Stomach (tissue), 19 donors: Measurements from ENCODE around the gene LRFN4. TPM values are rescaled to one million over a fixed set of nuclear protein-coding genes. Genes with fewer than 3 reads are reported as not detected.

Experiments
- DNase-seq, 2 donors: peaks; one replicate each; pipeline versions ENCODE4 v3.0.0 to v3.0.0-alpha.2; 2013 to 2019
- H3K27ac ChIP-seq, 5 donors: fragments of 200-600 bp in 4 of 5; sonication (generic) in 4 of 5; one replicate each; pipeline ENCODE4 v1.5.1; 2013 to 2019; ENCODE audit warnings: mild to moderate bottlenecking in 1 of 5, moderate library complexity in 1 of 5
- H3K27me3 ChIP-seq, 3 donors: fragments of 200-600 bp; sonication (generic); one replicate each; pipeline ENCODE4 v1.5.1; 2017 to 2019; ENCODE audit warnings: mixed run types in 1 of 3
- H3K36me3 ChIP-seq, 4 donors: fragments of 200-600 bp; sonication (generic); 1 replicate in 3 of 4; 2 replicates in 1 of 4; pipeline ENCODE4 v1.5.1; 2016 to 2019
- H3K4me1 ChIP-seq, 4 donors: fragments of 200-600 bp; sonication (generic); one replicate each; pipeline ENCODE4 v1.5.1; 2016 to 2019
- H3K4me3 ChIP-seq, 4 donors: fragments of 200-600 bp; sonication (generic) in 3 of 4; one replicate each; pipeline ENCODE4 v1.5.1; 2016 to 2019; ENCODE audit warnings: mild to moderate bottlenecking in 1 of 4
- H3K9me3 ChIP-seq, 4 donors: fragments of 200-600 bp; sonication (generic); one replicate each; pipeline ENCODE4 v1.5.1; 2016 to 2019
- EP300 ChIP-seq: sonication (generic); formaldehyde crosslinking; IDR thresholded peaks from one replicate; pipeline ENCODE4 v1.6.1; 2017; ENCODE audit warnings: antibody characterized with exemption
- POLR2A ChIP-seq, 4 donors: fragments of 450-650 bp; IDR thresholded peaks; one replicate each; pipeline ENCODE4 v1.6.1; 2016; ENCODE audit warnings: antibody characterized with exemption in 4 of 4, control low read depth in 2 of 4, mild to moderate bottlenecking in 1 of 4, moderate library complexity in 1 of 4
- POLR2AphosphoS5 ChIP-seq, 3 donors: sonication (generic); formaldehyde crosslinking; IDR thresholded peaks; one replicate each; pipeline ENCODE4 v1.6.1; 2016; ENCODE audit warnings: antibody characterized with exemption in 3 of 3
- WGBS, 5 donors: extraction: QIAGEN DNeasy Blood & Tissue Kit in 3 of 5; methylation state at CpG; one replicate each; pipeline versions ENCODE4 v1.1.5 to v1.1.7; 2013 to 2018; 5-methylcytosine and 5-hydroxymethylcytosine counted together
- intact Hi-C: fragments of 100-400 bp; cut with DNase I; formaldehyde crosslinking; loops from one replicate; pipeline ENCODE4 v1.15.1; 2023; ENCODE audit warnings: low total_unique reads
- long read RNA-seq, 10 donors: transcript quantifications; one replicate each; lab custom pipeline, GENCODE V29; 2026
- polyA plus RNA-seq, 3 donors: library from polyadenylated mRNA; stranded (reverse); fragments of 200-250 nt; gene quantifications; one replicate each; pipeline ENCODE4 v1.2.3, GENCODE V29; 2013
- total RNA-seq, 5 donors: library from RNA; depleted of rRNA; stranded (reverse); fragments of >200 nt; gene quantifications; one replicate each; pipeline versions ENCODE4 v1.1.0 to v1.2.3, GENCODE V29; 2014 to 2016
- TF ChIP-seq, protein P1 (sequence below), 7 experiments: fragments of 450-650 bp in 4 of 7; fragments of 200-600 bp in 3 of 7; sonication (generic) in 3 of 7; IDR thresholded peaks; one replicate each; pipeline ENCODE4 v1.5.1; 2016 to 2019; ENCODE audit warnings: antibody characterized with exemption in 7 of 7, control low read depth in 2 of 7, mild to moderate bottlenecking in 1 of 7
- donor health status: healthy with polysubstance abuse.
- donor health status: Bipolar disorder and iron deficiency.
- donor health status: healthy.

LRFN4 gene
- total RNA-seq = 10 to 100 TPM in 4 of 5 donors, 1 to 10 TPM in 1; 7.3 to 37.9 (median 19.2) TPM
- 10 to 100 TPM in 1 of 3 donors, 1 to 10 TPM in 2; 2.1 to 12.7 (median 7.9) TPM for polyA plus RNA-seq
- long read RNA-seq, donor 1, partial matches to known transcripts = 0 of 2 reads
- long read RNA-seq, donor 1, other reads (novel, unspliced or antisense) = 0 of 2 reads
- long read RNA-seq, donor 2, partial matches to known transcripts = 0 of 1 reads
- long read RNA-seq, donor 2, other reads (novel, unspliced or antisense) = 0 of 1 reads
- long read RNA-seq, donor 3, partial matches to known transcripts = 0 of 1 reads
- long read RNA-seq, donor 3, other reads (novel, unspliced or antisense) = 0 of 1 reads
- long read RNA-seq, donor 4 = 0 reads
- long read RNA-seq, donor 5, transcript LRFN4-201 (2 exons, 2,431 nt) = major isoform, 5 of 5 reads
- long read RNA-seq, donor 5, partial matches to known transcripts = 0 of 5 reads
- long read RNA-seq, donor 5, other reads (novel, unspliced or antisense) = 0 of 5 reads
- long read RNA-seq, donor 6, transcript LRFN4-201 (2 exons, 2,431 nt) = major isoform, 11 of 18 reads
- long read RNA-seq, donor 6, partial matches to known transcripts = 7 of 18 reads
- long read RNA-seq, donor 6, other reads (novel, unspliced or antisense) = 0 of 18 reads
- long read RNA-seq, donor 7, partial matches to known transcripts = 0 of 2 reads
- long read RNA-seq, donor 7, other reads (novel, unspliced or antisense) = 0 of 2 reads
- long read RNA-seq, donor 8, transcript LRFN4-201 (2 exons, 2,431 nt) = major isoform, 5 of 5 reads
- long read RNA-seq, donor 8, partial matches to known transcripts = 0 of 5 reads
- long read RNA-seq, donor 8, other reads (novel, unspliced or antisense) = 0 of 5 reads
- long read RNA-seq, donor 9, transcript LRFN4-201 (2 exons, 2,431 nt) = major isoform, 6 of 6 reads
- long read RNA-seq, donor 9, partial matches to known transcripts = 0 of 6 reads
- long read RNA-seq, donor 9, other reads (novel, unspliced or antisense) = 0 of 6 reads
- long read RNA-seq, donor 10, partial matches to known transcripts = 0 of 1 reads
- long read RNA-seq, donor 10, other reads (novel, unspliced or antisense) = 0 of 1 reads

DNA sequence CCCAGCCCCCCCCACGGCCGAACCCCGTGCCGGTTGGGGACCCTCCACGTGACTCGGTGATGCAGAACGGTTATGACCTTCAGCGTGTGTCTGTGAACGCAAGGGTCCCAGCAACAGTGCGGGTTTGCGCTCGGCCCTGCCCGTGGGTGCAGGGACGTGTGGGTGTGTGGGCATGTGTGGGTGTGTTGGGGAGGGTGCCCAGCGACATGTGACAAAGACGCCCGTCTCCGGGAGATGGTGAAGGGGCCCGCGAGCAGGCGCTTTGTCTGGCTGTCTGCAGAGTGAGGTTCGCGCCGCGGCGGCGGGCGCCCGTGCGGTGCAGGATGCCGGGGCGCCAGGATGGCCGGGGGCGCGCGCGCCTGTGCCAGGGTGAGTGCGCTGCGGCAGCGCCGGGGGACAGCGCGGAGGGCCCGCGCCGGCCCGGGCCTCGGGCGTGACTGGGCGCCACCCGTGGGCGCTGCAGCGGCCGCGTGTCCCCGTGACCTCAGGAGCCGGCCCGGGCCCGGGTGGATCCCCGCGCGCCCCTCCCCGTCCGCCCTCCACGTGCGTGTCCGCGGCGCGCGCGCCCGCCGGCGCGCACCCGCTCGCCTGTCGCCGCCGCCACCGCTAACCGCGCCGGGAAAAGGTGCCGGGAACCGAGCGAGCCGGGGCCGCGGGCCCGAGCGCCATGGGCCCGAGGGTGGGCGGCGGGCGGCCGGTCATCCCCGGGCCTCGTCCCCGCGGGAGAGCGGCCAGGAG lies at the start of gene LRFN4:
LRFN4 (plus strand) TSS at position 569 of the 738 bp plus-strand sequence. CDS start 681 bp downstream, outside the sequence.
- Histone ChIP-seq H3K27ac (peak within 1 kb of the TSS; percentile 83 to 96 (median 92)), H3K36me3 (peaks cover 0 to 35% (median 16%) of the 10 kb centered on the region in 4 donors), H3K4me1 (peaks cover 7 to 41% (median 16%) of the 10 kb centered on the region in 4 donors), H3K9me3 (no peaks in the 10 kb centered on the region), H3K27me3 (no peaks in the 10 kb centered on the region), H3K4me3 (peak within 1 kb of the TSS; percentile 65 to 82 (median 72))
- peak in 1 of 2 donors; percentile 61 for DNase-seq
- WGBS, 5 donors = 0 to 1% (median 1%) methylated on average over 8 to 101 of the region's 103 CpGs
- TF ChIP-seq, protein P1, sequence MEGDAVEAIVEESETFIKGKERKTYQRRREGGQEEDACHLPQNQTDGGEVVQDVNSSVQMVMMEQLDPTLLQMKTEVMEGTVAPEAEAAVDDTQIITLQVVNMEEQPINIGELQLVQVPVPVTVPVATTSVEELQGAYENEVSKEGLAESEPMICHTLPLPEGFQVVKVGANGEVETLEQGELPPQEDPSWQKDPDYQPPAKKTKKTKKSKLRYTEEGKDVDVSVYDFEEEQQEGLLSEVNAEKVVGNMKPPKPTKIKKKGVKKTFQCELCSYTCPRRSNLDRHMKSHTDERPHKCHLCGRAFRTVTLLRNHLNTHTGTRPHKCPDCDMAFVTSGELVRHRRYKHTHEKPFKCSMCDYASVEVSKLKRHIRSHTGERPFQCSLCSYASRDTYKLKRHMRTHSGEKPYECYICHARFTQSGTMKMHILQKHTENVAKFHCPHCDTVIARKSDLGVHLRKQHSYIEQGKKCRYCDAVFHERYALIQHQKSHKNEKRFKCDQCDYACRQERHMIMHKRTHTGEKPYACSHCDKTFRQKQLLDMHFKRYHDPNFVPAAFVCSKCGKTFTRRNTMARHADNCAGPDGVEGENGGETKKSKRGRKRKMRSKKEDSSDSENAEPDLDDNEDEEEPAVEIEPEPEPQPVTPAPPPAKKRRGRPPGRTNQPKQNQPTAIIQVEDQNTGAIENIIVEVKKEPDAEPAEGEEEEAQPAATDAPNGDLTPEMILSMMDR (IDR thresholded peaks at IDR 0.05) = no peak
- no peak for TF ChIP-seq EP300
- no peak for TF ChIP-seq POLR2AphosphoS5 (IDR thresholded peaks at IDR 0.05)
- no peak for TF ChIP-seq POLR2A (IDR thresholded peaks at IDR 0.05)
- intact Hi-C loops = no loop called here

DNA sequence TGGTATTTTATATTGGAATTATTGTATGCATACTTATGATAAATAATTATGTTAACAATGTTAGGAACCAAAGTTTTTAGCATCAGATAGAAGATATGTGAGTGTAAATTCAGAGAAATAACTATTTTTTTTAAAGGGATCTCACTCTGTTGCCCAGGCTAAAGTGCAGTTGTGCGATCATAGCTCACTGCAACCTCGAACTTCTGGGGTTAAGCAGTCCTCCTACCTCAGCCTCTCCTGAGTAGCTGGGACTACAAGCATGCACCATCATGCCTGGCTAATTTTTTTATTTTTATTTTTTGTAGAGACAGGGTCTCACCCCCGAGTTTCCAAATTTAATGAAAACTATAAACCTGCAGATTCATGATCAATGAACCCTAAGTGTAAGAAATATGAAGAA lies 47.3 kb upstream of the LRFN4 start:
- intact Hi-C loops = no loop called here
- Histone ChIP-seq H3K27me3 (no peaks in the 10 kb centered on the region), H3K4me1 (no peaks in the 10 kb centered on the region), H3K4me3 (no peak overlapping the region), H3K9me3 (no peaks in the 10 kb centered on the region), H3K36me3 (peaks cover 0 to 10% (median 5%) of the 10 kb centered on the region in 4 donors), H3K27ac (no peak overlapping the region)
- no peak for TF ChIP-seq EP300
- TF ChIP-seq POLR2AphosphoS5 (IDR thresholded peaks at IDR 0.05) = no peak
- 94 to 96% (median 95%) methylated on average over 3 of the region's 3 CpGs for WGBS, 5 donors
- no peak for DNase-seq

DNA sequence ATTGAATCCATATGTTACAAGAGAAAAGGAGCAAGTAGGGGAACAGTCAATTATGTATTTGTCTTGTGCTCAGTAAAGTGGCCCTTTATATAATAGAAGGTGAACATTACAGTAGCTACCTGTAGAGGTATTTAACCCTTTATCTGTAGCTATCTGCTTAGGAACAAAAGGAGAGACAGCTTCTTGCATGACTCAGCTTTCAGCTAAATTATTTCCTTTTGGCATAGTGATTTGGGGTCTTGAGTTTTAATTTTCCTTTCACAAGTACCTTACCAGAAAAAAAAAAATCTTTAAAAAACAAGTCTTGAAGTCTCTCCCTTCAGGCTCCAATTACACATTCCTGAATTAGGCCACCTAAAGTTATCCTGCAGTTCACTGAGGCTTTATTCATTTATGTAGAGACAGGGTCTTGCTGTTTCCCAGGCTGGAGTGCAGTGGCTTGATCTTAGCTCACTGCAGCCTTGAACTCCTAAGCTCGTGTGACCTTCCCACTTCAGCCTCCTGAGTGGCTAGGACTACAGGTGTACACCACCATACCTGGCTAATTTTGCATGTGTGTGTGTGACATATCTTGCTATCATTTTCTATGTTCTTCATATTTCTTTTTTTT lies 46.2 kb upstream of the LRFN4 start:
- 86 to 98% (median 95%) methylated on average over 1 of the region's 1 CpG for WGBS, 5 donors
- intact Hi-C loops = no loop called here
- DNase-seq = no peak

DNA sequence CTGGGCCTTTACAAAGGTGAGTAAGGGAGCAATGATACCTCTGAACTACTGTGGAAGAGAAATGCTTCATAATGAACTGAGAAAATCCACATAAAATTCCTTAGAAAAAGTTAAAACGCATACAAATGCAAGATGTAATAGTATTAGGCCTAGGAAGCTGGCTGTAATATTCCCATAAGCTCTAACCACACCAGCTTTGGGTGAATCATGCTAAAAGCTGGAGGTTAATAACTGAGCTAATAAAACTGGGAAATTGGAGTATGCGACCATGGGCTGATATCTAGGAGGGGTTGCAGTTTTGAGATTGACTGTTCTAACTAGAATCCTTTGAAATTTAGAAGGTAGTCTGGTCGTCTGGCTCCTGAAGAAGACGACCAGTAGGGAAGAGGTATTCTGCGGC lies 42.2 kb upstream of the LRFN4 start:
- no peaks in the 10 kb centered on the region for H3K9me3 ChIP-seq
- no peak for DNase-seq
- no peak overlapping the region for H3K27ac ChIP-seq
- H3K4me1 ChIP-seq = peaks cover 0 to 9% (median 0%) of the 10 kb centered on the region in 4 donors
- no peaks in the 10 kb centered on the region for H3K36me3 ChIP-seq
- H3K27me3 ChIP-seq = no peaks in the 10 kb centered on the region
- WGBS, 5 donors = 87 to 94% (median 94%) methylated on average over 5 of the region's 5 CpGs
- no peak overlapping the region for H3K4me3 ChIP-seq
- TF ChIP-seq EP300 = no peak
- no peak for TF ChIP-seq POLR2A (IDR thresholded peaks at IDR 0.05)
- TF ChIP-seq POLR2AphosphoS5 (IDR thresholded peaks at IDR 0.05) = no peak
- TF ChIP-seq, protein P1 (IDR thresholded peaks at IDR 0.05) = no peak
- intact Hi-C loops = no loop called here

More for the DNA sequence above, 46.2 kb upstream of the LRFN4 start:
- Histone ChIP-seq H3K36me3 (peaks cover 0 to 5% (median 0%) of the 10 kb centered on the region in 4 donors), H3K27ac (no peak overlapping the region), H3K27me3 (no peaks in the 10 kb centered on the region), H3K4me1 (no peaks in the 10 kb centered on the region), H3K9me3 (no peaks in the 10 kb centered on the region), H3K4me3 (no peak overlapping the region)
- TF ChIP-seq, protein P1 (IDR thresholded peaks at IDR 0.05) = no peak
- no peak for TF ChIP-seq POLR2AphosphoS5 (IDR thresholded peaks at IDR 0.05)
- TF ChIP-seq POLR2A (IDR thresholded peaks at IDR 0.05) = no peak
- no peak for TF ChIP-seq EP300
